Epithelial cell of esophagus (primary cell): Measurements from ENCODE around the gene ZNF385D.
A peak's percentile ranks its signal among the peaks of the same experiment; 100 is the strongest.

Experiments
- DNase-seq: peaks from one replicate; pipeline ENCODE4 v3.0.0; 2010; ENCODE audit warnings: low read depth
- H3K4me3 ChIP-seq: 2 replicates; pipeline ENCODE4 v1.5.1; 2011; ENCODE audit warnings: mild to moderate bottlenecking, low read length, control low read depth
- CTCF ChIP-seq: IDR thresholded peaks from 2 replicates; pipeline ENCODE4 v1.5.1; 2011; ENCODE audit warnings: low read depth, mild to moderate bottlenecking, low read length, control low read depth, inconsistent platforms; ENCODE audit not compliant: insufficient read depth; ENCODE audit errors: missing control alignments

The ZNF385D gene

DNA sequence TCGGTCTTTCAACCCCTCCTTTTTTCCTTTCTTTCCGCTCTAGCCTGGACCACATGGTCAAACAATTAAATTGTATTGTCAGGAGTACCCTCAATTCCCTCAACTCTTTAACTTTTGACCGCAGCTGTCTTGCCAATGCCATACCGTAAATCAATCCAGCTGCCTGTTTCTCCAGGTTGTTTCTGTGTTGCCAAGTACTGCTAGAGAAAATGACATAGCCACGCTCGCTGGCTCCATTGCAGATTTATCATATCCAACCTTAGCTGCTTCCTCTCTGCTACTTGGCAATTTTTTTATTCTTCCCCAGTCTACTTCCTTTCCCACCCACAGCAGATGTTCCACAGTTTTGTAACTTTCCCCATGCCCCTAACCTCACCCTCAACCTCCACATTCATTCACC lies 60.0 kb downstream of the ZNF385D start:
- DNase-seq: no peak
- TF ChIP-seq CTCF: no peak
- H3K4me3 ChIP-seq: no peak overlapping the region

DNA sequence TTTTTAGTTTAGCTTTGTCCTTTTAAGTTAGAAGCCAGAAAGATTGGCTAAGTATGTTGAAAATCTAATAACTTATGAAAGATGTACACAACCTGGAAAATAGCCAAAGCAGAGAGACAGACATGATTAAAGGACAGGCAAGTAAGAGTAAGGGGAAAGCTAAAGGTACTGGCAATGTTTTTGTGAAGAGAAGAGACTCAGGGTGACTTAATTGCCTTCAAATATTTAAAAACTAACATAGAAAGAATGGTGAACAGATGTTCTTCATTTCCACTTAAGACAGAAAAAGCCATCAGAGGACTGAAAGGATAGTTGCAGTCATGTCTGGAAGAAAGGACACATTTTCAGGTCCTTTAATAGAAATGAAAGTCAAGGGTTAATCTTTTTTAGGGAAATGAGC lies 68.8 kb downstream of the ZNF385D start:
- DNase-seq: no peak
- H3K4me3 ChIP-seq: no peak overlapping the region
- TF ChIP-seq CTCF: no peak

GRCh38 chr3:21673393-21673792 lies 77.6 kb downstream of the ZNF385D start:
- no peak overlapping the region for H3K4me3 ChIP-seq
- no peak for TF ChIP-seq CTCF
- DNase-seq: no peak

DNA sequence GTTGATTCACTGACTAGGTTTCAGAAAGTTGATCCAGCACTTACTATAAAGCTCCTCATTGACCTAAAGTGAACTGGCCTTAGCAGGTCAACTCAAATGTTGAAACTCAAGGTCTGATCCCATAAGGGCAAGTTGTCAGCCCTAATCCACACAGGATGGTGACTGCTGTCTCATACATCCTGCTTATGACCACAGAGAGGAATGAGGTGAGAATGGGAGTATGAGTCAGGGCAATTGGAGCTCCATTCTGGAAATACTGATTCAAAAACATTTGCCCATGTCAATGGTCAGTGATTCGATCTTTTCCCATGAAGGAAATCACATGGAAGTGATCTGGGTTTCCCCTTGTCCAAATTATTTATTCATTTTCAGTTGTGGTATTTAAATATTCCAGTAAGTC lies 78.7 kb downstream of the ZNF385D start:
- H3K4me3 ChIP-seq: no peak overlapping the region
- peak; percentile 87 for DNase-seq
- TF ChIP-seq CTCF: no peak

- TF ChIP-seq CTCF: no peak
- no peak overlapping the region for H3K4me3 ChIP-seq
- DNase-seq: no peak
Measured at GRCh38 chr3:21670386-21670785, 80.6 kb downstream of the ZNF385D start.

- H3K4me3 ChIP-seq: no peak overlapping the region
- no peak for DNase-seq
- TF ChIP-seq CTCF: no peak
Measured at GRCh38 chr3:21668012-21668411, 83.0 kb downstream of the ZNF385D start.

GRCh38 chr3:21665444-21666100 lies 85.4 kb downstream of the ZNF385D start:
- no peak overlapping the region for H3K4me3 ChIP-seq
- DNase-seq: peak; percentile 73

More at GRCh38 chr3:21665444-21666100, 85.4 kb downstream of the ZNF385D start:
- no peak for TF ChIP-seq CTCF
